H9 (cell line): Measurements from ENCODE around the gene PCOLCE2. TPM values are rescaled to one million over a fixed set of nuclear protein-coding genes. Genes with fewer than 3 reads are reported as not detected.

ENCODE experiments used
- DNase-seq: peaks from one replicate; pipeline ENCODE4 v3.0.0-alpha.2; 2017
- H2AFZ ChIP-seq: one replicate; pipeline ENCODE4 v1.6.1; 2013; ENCODE audit warnings: mild to moderate bottlenecking, low read length, control low read depth, moderate library complexity
- H2AK5ac ChIP-seq: 2 replicates; pipeline ENCODE4 v1.6.1; 2013; ENCODE audit warnings: low read length, control low read depth, mixed read lengths; ENCODE audit not compliant: insufficient read length
- H2BK120ac ChIP-seq: one replicate; pipeline ENCODE4 v1.6.1; 2013; ENCODE audit warnings: low read depth, mild to moderate bottlenecking, low read length, control low read depth, inconsistent platforms; ENCODE audit not compliant: poor library complexity, severe bottlenecking
- H2BK12ac ChIP-seq: 2 replicates; pipeline ENCODE4 v1.6.1; 2013; ENCODE audit warnings: low read length, control low read depth, mixed read lengths, low read depth; ENCODE audit not compliant: insufficient read length
- H2BK15ac ChIP-seq: 2 replicates; pipeline ENCODE4 v1.6.1; 2013; ENCODE audit warnings: low read depth, low read length, control low read depth
- H2BK20ac ChIP-seq: one replicate; pipeline ENCODE4 v1.6.1; 2013; ENCODE audit warnings: low read depth, mild to moderate bottlenecking, low read length, control low read depth, inconsistent platforms; ENCODE audit not compliant: poor library complexity, severe bottlenecking
- H2BK5ac ChIP-seq: 2 replicates; pipeline ENCODE4 v1.6.1; 2013; ENCODE audit warnings: low read length, control low read depth, mixed read lengths; ENCODE audit not compliant: insufficient read length
- H3K14ac ChIP-seq: 2 replicates; pipeline ENCODE4 v1.6.1; 2013; ENCODE audit warnings: low read length, control low read depth; ENCODE audit not compliant: insufficient read depth
- H3K18ac ChIP-seq: 2 replicates; pipeline ENCODE4 v1.6.1; 2013; ENCODE audit warnings: low read depth, mild to moderate bottlenecking, mixed read lengths, low read length, control low read depth; ENCODE audit not compliant: insufficient read length
- H3K23ac ChIP-seq: 2 replicates; pipeline ENCODE4 v1.6.1; 2013; ENCODE audit warnings: low read length, control low read depth, mixed read lengths, low read depth; ENCODE audit not compliant: insufficient read length
- H3K23me2 ChIP-seq: 2 replicates; pipeline ENCODE4 v1.6.1; 2013; ENCODE audit warnings: low read depth, mild to moderate bottlenecking, mixed read lengths, low read length, control low read depth; ENCODE audit not compliant: insufficient read length, poor library complexity, severe bottlenecking
- H3K27ac ChIP-seq: 2 replicates; pipeline ENCODE4 v1.5.1; 2013; ENCODE audit warnings: low read length, control low read depth, mixed read lengths, low read depth; ENCODE audit not compliant: insufficient read length
- H3K27me3 ChIP-seq: 2 replicates; pipeline ENCODE4 v1.6.1; 2013; ENCODE audit warnings: low read length, control low read depth, inconsistent platforms; ENCODE audit not compliant: insufficient read depth
- H3K4ac ChIP-seq: 2 replicates; pipeline ENCODE4 v1.6.1; 2013; ENCODE audit warnings: low read depth, mild to moderate bottlenecking, control low read depth, inconsistent platforms, low read length, moderate library complexity
- H3K4me1 ChIP-seq: 2 replicates; pipeline ENCODE4 v1.6.1; 2013; ENCODE audit warnings: low read length, control low read depth, inconsistent platforms; ENCODE audit not compliant: insufficient read depth
- H3K4me2 ChIP-seq: 2 replicates; pipeline ENCODE4 v1.6.1; 2013; ENCODE audit warnings: low read length, control low read depth, mixed read lengths; ENCODE audit not compliant: insufficient read length, insufficient read depth
- H3K56ac ChIP-seq: 2 replicates; pipeline ENCODE4 v1.6.1; 2013; ENCODE audit warnings: low read depth, mild to moderate bottlenecking, mixed read lengths, low read length, control low read depth; ENCODE audit not compliant: insufficient read length
- H3K79me1 ChIP-seq: 2 replicates; pipeline ENCODE4 v1.6.1; 2013; ENCODE audit warnings: low read depth, mild to moderate bottlenecking, moderate library complexity, low read length, control low read depth, inconsistent platforms; ENCODE audit not compliant: insufficient read depth, poor library complexity, severe bottlenecking
- H3K79me2 ChIP-seq: 2 replicates; pipeline ENCODE4 v1.6.1; 2013; ENCODE audit warnings: low read length, control low read depth, inconsistent platforms; ENCODE audit not compliant: insufficient read depth
- H3K9ac ChIP-seq: 2 replicates; pipeline ENCODE4 v1.6.1; 2013; ENCODE audit warnings: low read length, control low read depth, mixed read lengths; ENCODE audit not compliant: insufficient read length; ENCODE audit errors: extremely low read depth
- H3K9me3 ChIP-seq: one replicate; pipeline ENCODE4 v1.6.1; 2013; ENCODE audit warnings: low read depth, low read length, inconsistent platforms; ENCODE audit not compliant: control insufficient read depth
- H3T11ph ChIP-seq: one replicate; pipeline ENCODE4 v1.6.1; 2013; ENCODE audit warnings: mild to moderate bottlenecking, low read length, control low read depth, inconsistent platforms
- H4K20me1 ChIP-seq: one replicate; pipeline ENCODE4 v1.6.1; 2013; ENCODE audit not compliant: control insufficient read depth, insufficient read length, insufficient read depth
- H4K5ac ChIP-seq: 2 replicates; pipeline ENCODE4 v1.6.1; 2013; ENCODE audit warnings: low read depth, mild to moderate bottlenecking, mixed read lengths, low read length, control low read depth; ENCODE audit not compliant: insufficient read length
- H4K8ac ChIP-seq: replicated peaks from 2 replicates; pipeline ENCODE4 v1.6.1; 2013; ENCODE audit warnings: low read length, control low read depth, mixed read lengths, low read depth; ENCODE audit not compliant: insufficient read length
- H4K91ac ChIP-seq: 2 replicates; pipeline ENCODE4 v1.6.1; 2013; ENCODE audit warnings: low read depth, mild to moderate bottlenecking, moderate library complexity, mixed read lengths, low read length, control low read depth; ENCODE audit not compliant: insufficient read length
- H3K27ac Mint-ChIP-seq, 3 experiments: 2 replicates in 2 of 3; 3 replicates in 1 of 3; pipeline ENCODE4 v1.8.0; 2020 to 2021; ENCODE audit warnings: mixed read lengths in 3 of 3, mild to moderate bottlenecking in 1 of 3, moderate library complexity in 1 of 3
- H3K27me3 Mint-ChIP-seq: 2 replicates; pipeline ENCODE4 v1.8.0; 2021; ENCODE audit warnings: low read depth, mild to moderate bottlenecking, moderate library complexity, mixed read lengths
- H3K36me3 Mint-ChIP-seq, 3 experiments: 2 replicates in 2 of 3; 3 replicates in 1 of 3; pipeline ENCODE4 v1.8.0; 2020 to 2021; ENCODE audit warnings: low read depth in 3 of 3, mixed read lengths in 3 of 3; ENCODE audit not compliant: insufficient read depth in 1 of 3
- H3K4me1 Mint-ChIP-seq, 2 experiments: 2 replicates each; pipeline ENCODE4 v1.8.0; 2020; ENCODE audit warnings: mixed read lengths in 2 of 2
- H3K4me3 Mint-ChIP-seq, 2 experiments: 2 replicates in 1 of 2; 3 replicates in 1 of 2; pipeline ENCODE4 v1.8.0; 2020 to 2021; ENCODE audit warnings: mild to moderate bottlenecking in 2 of 2, mixed read lengths in 2 of 2, moderate library complexity in 1 of 2
- H3K9me3 Mint-ChIP-seq, 2 experiments: 2 replicates in 1 of 2; 3 replicates in 1 of 2; pipeline ENCODE4 v1.8.0; 2020; ENCODE audit warnings: mild to moderate bottlenecking in 2 of 2, mixed read lengths in 2 of 2, moderate library complexity in 1 of 2
- CTCF ChIP-seq: fragments of 200-600 bp; sonication (generic); conservative IDR thresholded peaks from 3 replicates; pipeline ENCODE4 v1.8.0; 2021; ENCODE audit warnings: antibody characterized with exemption, mild to moderate bottlenecking
- WGBS: extraction: QIAGEN DNeasy Blood & Tissue Kit; methylation state at CpG from one replicate; pipeline ENCODE4 v1.1.7; 2013; ENCODE audit warnings: missing lambda C conversion rate, low lambda C conversion rate, mixed read lengths; ENCODE audit not compliant: insufficient read length; ENCODE audit errors: extremely low coverage; 5-methylcytosine and 5-hydroxymethylcytosine counted together
- total RNA-seq: library from RNA; stranded (reverse); gene quantifications from 2 replicates; pipeline ENCODE4 v1.2.1, GENCODE V29; 2021

Gene PCOLCE2
- total RNA-seq, 1 experiment from 2014 or later: 9.2 TPM

- Mint-ChIP-seq H3K4me3 (no peak overlapping the region), H3K36me3 (peaks cover 0 to 5% (median 4%) of the 10 kb centered on the region in 3 experiments; a peak in 3 of 7 replicates), H3K9me3 (no peaks in the 10 kb centered on the region), H3K27ac (peak overlapping the region in 1 of 3 experiments; percentile 34; a peak in 4 of 7 replicates), H3K27me3 (no peaks in the 10 kb centered on the region), H3K4me1 (no peaks in the 10 kb centered on the region)
- no peak overlapping the region for H3K27ac ChIP-seq
- H4K8ac ChIP-seq: no peak overlapping the region
- no peak overlapping the region for H3K4ac ChIP-seq
- no peaks in the 10 kb centered on the region for H3K9me3 ChIP-seq
- H2BK20ac ChIP-seq: no peak overlapping the region
- no peak overlapping the region for H2BK15ac ChIP-seq
- WGBS: no CpG with 5 or more reads among the region's 2 CpGs
- no peak overlapping the region for H3K9ac ChIP-seq
- TF ChIP-seq CTCF: no peak
- H2AK5ac ChIP-seq: no peak overlapping the region
- no peak overlapping the region for H3K14ac ChIP-seq
- no peaks in the 10 kb centered on the region for H3K79me1 ChIP-seq
- H4K5ac ChIP-seq: no peak overlapping the region
- H3K4me2 ChIP-seq: no peak overlapping the region
- H2BK5ac ChIP-seq: no peak overlapping the region
- no peak overlapping the region for H2BK12ac ChIP-seq
- no peaks in the 10 kb centered on the region for H3K79me2 ChIP-seq
- no peak overlapping the region for H3T11ph ChIP-seq
- no peak overlapping the region for H3K23ac ChIP-seq
- H3K18ac ChIP-seq: no peak overlapping the region
- H2BK120ac ChIP-seq: no peak overlapping the region
- no peaks in the 10 kb centered on the region for H3K27me3 ChIP-seq
- H3K56ac ChIP-seq: no peak overlapping the region
- no peak for DNase-seq
- H4K91ac ChIP-seq: no peak overlapping the region
- no peaks in the 10 kb centered on the region for H3K23me2 ChIP-seq
- H2AFZ ChIP-seq: no peak overlapping the region
- no peaks in the 10 kb centered on the region for H3K4me1 ChIP-seq
- no peaks in the 10 kb centered on the region for H4K20me1 ChIP-seq
Measured at GRCh38 chr3:142782616-142783015, 106.3 kb downstream of the PCOLCE2 start.
